T-helper 1 cell treated with Interleukin-12 subunit alpha and Interleukin-12 subunit beta and Interleukin-4 antibody, amounts not matched to agents 30 μg/mL and 1 μg/mL, for 36 hours (primary cell): ENCODE measurements around the gene CRB1.
"Not testable (repeated sequence)": the region's sequence is repeated elsewhere in the genome, so short reads cannot be mapped to it uniquely, and the experiment has no call there.

Source experiments
- H3K27ac Mint-ChIP-seq: one replicate; pipeline ENCODE4 v1.8.0; 2021; ENCODE audit warnings: mild to moderate bottlenecking, mixed read lengths
- H3K27me3 Mint-ChIP-seq: one replicate; pipeline ENCODE4 v1.8.0; 2021; ENCODE audit warnings: low read depth, mixed read lengths
- H3K36me3 Mint-ChIP-seq: one replicate; pipeline ENCODE4 v1.8.0; 2021; ENCODE audit warnings: low read depth, mixed read lengths
- H3K4me1 Mint-ChIP-seq: one replicate; pipeline ENCODE4 v1.8.0; 2021; ENCODE audit warnings: low read depth, mixed read lengths
- H3K4me3 Mint-ChIP-seq: one replicate; pipeline ENCODE4 v1.8.0; 2021; ENCODE audit warnings: mild to moderate bottlenecking, moderate library complexity, mixed read lengths
- H3K9me3 Mint-ChIP-seq: one replicate; pipeline ENCODE4 v1.8.0; 2021; ENCODE audit warnings: mixed read lengths

CRB1 gene

DNA sequence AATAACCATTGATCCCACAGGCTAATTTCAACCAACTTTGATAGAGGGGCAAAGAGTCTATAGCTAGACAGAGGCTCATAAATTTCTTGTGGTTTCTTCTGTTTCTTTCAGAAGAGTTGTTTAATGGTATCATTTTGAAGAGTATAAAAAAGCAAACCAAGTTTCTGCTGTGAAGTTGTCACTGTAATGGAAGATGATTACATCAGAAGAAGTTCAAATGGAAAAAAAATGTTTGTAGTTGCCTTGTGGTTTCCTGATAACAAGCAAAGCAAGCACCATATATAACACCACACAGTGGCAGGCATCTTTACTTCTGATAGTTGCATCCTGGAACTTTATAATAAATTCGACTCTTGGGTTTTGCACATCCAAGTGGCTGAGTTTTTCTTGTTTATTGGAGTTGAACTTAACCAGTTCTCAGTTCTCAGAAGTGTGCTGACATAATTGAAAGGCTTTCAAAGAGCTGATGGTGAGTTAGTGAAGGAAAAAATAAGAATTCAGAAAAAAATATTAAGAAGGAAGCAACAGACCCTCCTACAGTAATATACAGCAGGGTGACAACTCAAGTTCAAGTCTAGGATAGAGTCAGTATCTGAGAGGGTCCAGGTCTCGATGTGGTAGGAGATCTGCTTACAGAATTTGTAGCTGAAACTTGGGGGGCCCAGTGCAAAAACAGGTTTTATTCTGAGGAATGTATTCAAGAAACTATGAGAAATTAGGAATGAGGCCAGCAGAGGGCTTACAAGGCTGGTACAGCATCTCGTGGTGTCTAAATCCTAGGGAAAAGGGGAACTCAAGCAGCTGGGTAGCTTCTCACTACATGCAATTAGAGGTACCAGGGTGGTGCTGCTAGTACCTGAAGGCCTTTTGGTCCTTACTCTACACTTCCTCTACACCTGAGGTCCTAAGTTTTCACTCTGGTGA lies 123.5 kb downstream of the CRB1 start:
- Mint-ChIP-seq H3K36me3 (no peaks in the 10 kb centered on the region), H3K9me3 (no peaks in the 10 kb centered on the region), H3K4me1 (peaks cover 15% of the 10 kb centered on the region), H3K27me3 (peaks cover 10% of the 10 kb centered on the region), H3K27ac (peak overlapping the region; percentile 12), H3K4me3 (no peak overlapping the region)

DNA sequence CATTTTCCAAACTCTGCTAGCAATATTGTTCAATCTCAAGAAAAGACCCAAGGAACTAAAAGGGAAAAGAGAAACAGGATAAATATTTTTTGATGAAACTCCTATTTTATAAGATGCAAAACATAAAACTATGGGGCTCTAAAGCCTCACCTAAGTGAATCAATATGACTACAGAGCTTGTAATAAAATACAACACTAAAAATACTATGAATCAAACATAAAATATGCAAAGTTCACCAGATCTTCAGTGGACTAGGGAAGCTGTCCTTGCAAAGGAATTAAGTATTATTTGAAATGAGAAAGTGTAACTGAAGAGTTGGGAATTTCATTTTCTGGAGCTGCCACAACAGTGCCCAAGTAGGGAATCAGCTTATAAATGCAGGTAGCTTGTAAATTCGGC lies 124.5 kb downstream of the CRB1 start:
- Mint-ChIP-seq H3K4me3 (no peak overlapping the region), H3K4me1 (peaks cover 15% of the 10 kb centered on the region), H3K9me3 (no peaks in the 10 kb centered on the region)

GRCh38 chr1:197393105-197393504 lies 125.1 kb downstream of the CRB1 start:
- H3K4me1 Mint-ChIP-seq, result peaks cover 15% of the 10 kb centered on the region
- no peak overlapping the region for H3K27ac Mint-ChIP-seq
- peaks cover 6% of the 10 kb centered on the region for H3K27me3 Mint-ChIP-seq
- no peak overlapping the region for H3K4me3 Mint-ChIP-seq
- H3K36me3 Mint-ChIP-seq, result no peaks in the 10 kb centered on the region
- no peaks in the 10 kb centered on the region for H3K9me3 Mint-ChIP-seq

More for the DNA sequence above, 124.5 kb downstream of the CRB1 start:
- Mint-ChIP-seq H3K27me3 (peaks cover 6% of the 10 kb centered on the region), H3K36me3 (no peaks in the 10 kb centered on the region), H3K27ac (no peak overlapping the region)

DNA sequence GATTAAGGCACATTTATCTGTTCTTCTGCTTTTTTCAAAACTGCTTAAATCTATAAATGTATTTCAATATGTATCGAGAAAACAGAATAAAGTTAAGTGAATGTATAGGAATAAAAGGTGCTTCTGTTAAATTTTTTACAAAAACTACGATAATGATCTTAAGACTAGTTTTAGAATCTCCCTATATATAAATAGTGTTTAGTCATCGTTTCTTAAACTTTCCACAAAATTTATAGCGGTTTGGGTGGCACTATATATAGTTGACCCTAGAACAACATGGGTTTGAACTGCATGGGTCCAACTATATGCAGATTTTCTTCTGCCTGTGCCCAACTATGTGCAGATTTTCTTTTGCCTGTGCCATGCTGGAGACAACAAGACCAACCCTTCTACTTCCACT lies 125.7 kb downstream of the CRB1 start:
- Mint-ChIP-seq H3K4me1 (peaks cover 15% of the 10 kb centered on the region), H3K27ac (no peak overlapping the region)

DNA sequence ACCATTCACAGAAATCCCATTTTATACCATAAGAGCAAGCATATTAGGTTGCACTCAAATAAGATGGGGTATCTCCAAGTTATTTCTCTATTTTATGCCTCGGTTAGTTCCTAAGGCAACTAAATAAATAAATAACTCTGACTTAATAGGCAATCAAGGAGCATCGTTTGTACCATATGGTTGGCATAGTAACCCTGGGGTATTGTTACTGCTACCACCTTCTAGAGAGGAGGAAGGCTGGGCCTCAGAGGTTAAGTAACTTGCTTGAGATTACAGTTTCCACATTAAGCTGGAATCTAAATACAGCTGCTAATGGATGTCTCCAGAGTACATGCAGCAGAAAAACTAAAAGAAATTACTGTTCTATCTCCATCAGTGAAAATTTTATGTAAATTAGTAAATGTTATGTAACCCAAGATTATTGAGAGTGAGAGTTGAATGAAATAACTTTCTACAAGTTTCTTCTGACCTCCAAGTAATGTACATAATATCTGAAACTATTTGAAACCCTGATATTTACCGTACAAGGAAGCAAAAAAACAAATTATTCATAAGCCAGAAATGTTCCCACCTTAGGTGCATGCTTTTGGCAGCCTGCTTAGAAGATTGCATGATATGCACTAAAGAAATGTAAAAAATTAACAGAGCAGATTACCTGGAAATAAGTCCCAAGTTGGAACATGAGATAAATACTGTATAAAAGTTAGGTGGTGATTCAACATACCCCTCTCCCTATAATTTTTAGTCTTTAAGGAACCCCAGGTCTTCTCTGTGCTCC lies 127.0 kb downstream of the CRB1 start:
- Mint-ChIP-seq H3K4me1 (peaks cover 12% of the 10 kb centered on the region), H3K9me3 (no peaks in the 10 kb centered on the region), H3K36me3 (no peaks in the 10 kb centered on the region), H3K27ac (no peak overlapping the region), H3K27me3 (peaks cover 3% of the 10 kb centered on the region), H3K4me3 (no peak overlapping the region)

More for the DNA sequence above, 125.7 kb downstream of the CRB1 start:
- Mint-ChIP-seq H3K27me3 (peaks cover 4% of the 10 kb centered on the region), H3K4me3 (no peak overlapping the region), H3K36me3 (no peaks in the 10 kb centered on the region), H3K9me3 (no peaks in the 10 kb centered on the region)

DNA sequence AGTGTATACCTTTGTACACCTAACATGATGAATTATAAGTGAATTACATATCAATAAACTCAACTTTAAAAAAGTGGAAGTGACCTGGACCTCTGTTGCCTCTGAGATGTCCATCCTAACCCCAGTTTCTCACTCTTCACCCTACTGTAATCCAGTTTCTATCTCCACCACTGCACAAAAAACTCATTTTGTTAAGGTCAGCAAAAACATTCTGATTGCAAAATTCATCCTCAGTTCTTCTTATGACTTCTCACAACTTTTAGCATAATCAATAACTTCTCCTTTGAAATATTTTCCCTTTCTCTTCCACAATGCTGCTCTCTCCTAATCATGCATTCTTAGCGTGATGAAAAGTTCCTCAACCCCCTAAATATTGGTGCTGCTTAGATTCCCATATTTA lies 129.8 kb downstream of the CRB1 start:
- Mint-ChIP-seq H3K9me3 (no peaks in the 10 kb centered on the region), H3K27ac (no peak overlapping the region), H3K36me3 (no peaks in the 10 kb centered on the region), H3K27me3 (peaks cover 3% of the 10 kb centered on the region), H3K4me1 (no peaks in the 10 kb centered on the region), H3K4me3 (no peak overlapping the region)

DNA sequence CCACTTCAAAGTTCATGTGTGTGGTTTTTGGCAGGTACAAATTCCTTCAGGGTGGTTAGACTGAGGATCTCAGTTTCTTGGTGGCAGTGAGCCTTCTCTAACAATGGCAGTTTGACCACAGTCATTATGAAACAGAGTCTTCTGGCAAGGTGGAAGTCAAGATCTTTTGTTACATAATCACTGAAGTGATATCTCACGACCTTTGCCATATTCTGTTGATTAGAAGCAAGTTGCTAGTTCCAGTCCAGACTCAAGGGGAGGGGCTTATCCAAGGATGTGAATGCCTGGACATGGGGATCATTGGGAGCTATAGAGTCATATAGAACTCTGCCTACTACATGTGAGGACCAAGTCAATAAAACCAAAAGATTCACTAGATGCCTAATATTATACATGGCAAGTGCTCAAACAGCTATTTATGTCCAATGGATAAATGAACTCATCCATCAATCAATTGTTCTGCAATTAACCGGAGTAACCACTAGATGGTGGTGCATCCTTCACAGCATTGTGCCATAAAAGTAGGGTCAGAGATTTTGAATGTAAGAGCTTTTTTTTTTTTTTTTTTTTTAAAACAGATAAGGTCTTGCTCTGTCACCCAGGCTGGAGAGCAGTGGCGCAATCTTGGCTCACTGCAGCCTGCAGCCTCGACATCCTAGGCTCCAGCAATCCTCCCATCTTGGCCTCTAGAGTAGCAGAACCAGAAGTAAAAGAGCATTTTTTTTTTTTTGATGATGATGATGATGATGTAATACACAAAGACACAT lies 131.9 kb downstream of the CRB1 start:
- Mint-ChIP-seq H3K9me3 (no peaks in the 10 kb centered on the region), H3K27me3 (peaks cover 8% of the 10 kb centered on the region), H3K27ac (no peak overlapping the region), H3K36me3 (no peaks in the 10 kb centered on the region), H3K4me1 (no peaks in the 10 kb centered on the region), H3K4me3 (no peak overlapping the region)

- Mint-ChIP-seq H3K27me3 (peaks cover 8% of the 10 kb centered on the region), H3K4me1 (no peaks in the 10 kb centered on the region), H3K4me3 (no peak overlapping the region), H3K27ac (no peak overlapping the region), H3K36me3 (no peaks in the 10 kb centered on the region), H3K9me3 (no peaks in the 10 kb centered on the region)
Observed at GRCh38 chr1:197400522-197400902, 132.5 kb downstream of the CRB1 start.

- Mint-ChIP-seq H3K4me3 (no peak overlapping the region), H3K27ac (no peak overlapping the region), H3K4me1 (no peaks in the 10 kb centered on the region), H3K9me3 (no peaks in the 10 kb centered on the region), H3K36me3 (no peaks in the 10 kb centered on the region), H3K27me3 (peaks cover 5% of the 10 kb centered on the region)
Observed at GRCh38 chr1:197402189-197402588, 134.1 kb downstream of the CRB1 start.

DNA sequence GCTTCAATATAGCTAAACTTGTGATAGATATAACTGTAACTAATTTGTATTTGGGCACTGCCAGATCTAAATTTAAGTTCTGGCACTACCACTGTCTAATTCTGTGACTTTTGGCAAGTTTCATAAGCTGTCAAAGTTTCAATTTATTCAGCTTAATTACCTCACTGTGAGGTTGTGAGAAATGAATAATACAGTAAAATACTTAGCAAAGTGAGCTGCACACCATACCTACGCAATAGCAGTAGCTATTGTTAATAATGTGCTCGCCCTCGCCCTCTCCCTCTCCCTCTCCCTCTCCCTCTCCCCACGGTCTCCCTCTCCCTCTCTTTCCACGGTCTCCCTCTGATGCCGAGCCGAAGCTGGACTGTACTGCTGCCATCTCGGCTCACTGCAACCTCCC lies 136.7 kb downstream of the CRB1 start:
- not testable (repeated sequence) for H3K9me3 Mint-ChIP-seq, H3K4me1 Mint-ChIP-seq, H3K36me3 Mint-ChIP-seq, H3K27ac Mint-ChIP-seq, H3K4me3 Mint-ChIP-seq
- H3K27me3 Mint-ChIP-seq, result peaks cover 11% of the 10 kb centered on the region

DNA sequence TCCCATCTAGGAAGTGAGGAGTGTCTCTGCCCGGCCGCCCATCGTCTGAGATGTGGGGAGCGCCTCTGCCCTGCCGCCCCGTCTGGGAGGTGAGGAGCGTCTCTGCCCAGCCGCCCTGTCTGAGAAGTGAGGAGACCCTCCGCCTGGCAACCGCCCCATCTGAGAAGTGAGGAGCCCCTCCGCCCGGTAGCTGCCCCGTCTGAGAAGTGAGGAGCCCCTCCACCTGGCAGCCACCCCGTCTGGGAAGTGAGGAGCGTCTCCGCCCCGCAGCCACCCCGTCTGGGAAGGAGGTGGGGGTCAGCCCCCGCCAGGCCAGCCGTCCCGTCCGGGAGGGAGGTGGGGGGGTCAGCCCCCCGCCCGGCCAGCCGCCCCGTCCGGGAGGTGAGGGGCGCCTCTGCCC lies 137.6 kb downstream of the CRB1 start:
- H3K36me3 Mint-ChIP-seq, H3K4me1 Mint-ChIP-seq, H3K9me3 Mint-ChIP-seq, H3K4me3 Mint-ChIP-seq, H3K27ac Mint-ChIP-seq: not testable (repeated sequence)
- peaks cover 11% of the 10 kb centered on the region for H3K27me3 Mint-ChIP-seq

- H3K36me3 Mint-ChIP-seq, result no peaks in the 10 kb centered on the region
- H3K9me3 Mint-ChIP-seq, result no peaks in the 10 kb centered on the region
- H3K4me1 Mint-ChIP-seq, result no peaks in the 10 kb centered on the region
- no peak overlapping the region for H3K27ac Mint-ChIP-seq
- peaks cover 3% of the 10 kb centered on the region for H3K27me3 Mint-ChIP-seq
- no peak overlapping the region for H3K4me3 Mint-ChIP-seq
Observed at GRCh38 chr1:197413564-197413963, 145.5 kb downstream of the CRB1 start.

GRCh38 chr1:197415221-197415620 lies 147.2 kb downstream of the CRB1 start:
- Mint-ChIP-seq H3K36me3 (no peaks in the 10 kb centered on the region), H3K4me3 (no peak overlapping the region), H3K27me3 (peaks cover 3% of the 10 kb centered on the region), H3K4me1 (no peaks in the 10 kb centered on the region), H3K27ac (no peak overlapping the region), H3K9me3 (no peaks in the 10 kb centered on the region)

DNA sequence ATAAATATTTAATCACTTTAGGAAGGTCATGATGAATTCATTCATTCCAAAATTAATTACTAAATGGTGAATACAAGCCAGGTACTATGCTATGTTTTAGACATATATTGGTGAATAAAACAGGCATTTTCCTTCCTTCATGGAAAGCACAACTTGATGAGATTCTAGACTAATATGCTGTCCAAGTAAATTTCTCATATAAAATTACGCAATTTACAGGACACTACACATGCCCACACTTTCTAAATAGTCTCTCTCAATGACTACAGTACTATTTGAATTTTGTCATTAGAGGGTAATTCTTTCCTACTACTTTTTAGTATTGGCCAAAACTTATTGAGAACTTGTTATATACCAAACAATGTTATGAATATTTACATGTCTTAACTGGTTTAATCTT lies 150.6 kb downstream of the CRB1 start:
- Mint-ChIP-seq H3K27ac (no peak overlapping the region), H3K9me3 (no peaks in the 10 kb centered on the region), H3K36me3 (no peaks in the 10 kb centered on the region), H3K27me3 (peaks cover 4% of the 10 kb centered on the region), H3K4me3 (no peak overlapping the region), H3K4me1 (no peaks in the 10 kb centered on the region)
